H9 (cell line): Measurements from ENCODE around the gene TRAFD1. TPM values are rescaled to one million over a fixed set of nuclear protein-coding genes. Genes with fewer than 3 reads are reported as not detected.

ENCODE experiments used
- DNase-seq: peaks from one replicate; pipeline ENCODE4 v3.0.0-alpha.2; 2017
- H2AFZ ChIP-seq: one replicate; pipeline ENCODE4 v1.6.1; 2013; ENCODE audit warnings: mild to moderate bottlenecking, low read length, control low read depth, moderate library complexity
- H2AK5ac ChIP-seq: 2 replicates; pipeline ENCODE4 v1.6.1; 2013; ENCODE audit warnings: low read length, control low read depth, mixed read lengths; ENCODE audit not compliant: insufficient read length
- H2BK120ac ChIP-seq: one replicate; pipeline ENCODE4 v1.6.1; 2013; ENCODE audit warnings: low read depth, mild to moderate bottlenecking, low read length, control low read depth, inconsistent platforms; ENCODE audit not compliant: poor library complexity, severe bottlenecking
- H2BK12ac ChIP-seq: 2 replicates; pipeline ENCODE4 v1.6.1; 2013; ENCODE audit warnings: low read length, control low read depth, mixed read lengths, low read depth; ENCODE audit not compliant: insufficient read length
- H2BK15ac ChIP-seq: 2 replicates; pipeline ENCODE4 v1.6.1; 2013; ENCODE audit warnings: low read depth, low read length, control low read depth
- H2BK20ac ChIP-seq: one replicate; pipeline ENCODE4 v1.6.1; 2013; ENCODE audit warnings: low read depth, mild to moderate bottlenecking, low read length, control low read depth, inconsistent platforms; ENCODE audit not compliant: poor library complexity, severe bottlenecking
- H2BK5ac ChIP-seq: 2 replicates; pipeline ENCODE4 v1.6.1; 2013; ENCODE audit warnings: low read length, control low read depth, mixed read lengths; ENCODE audit not compliant: insufficient read length
- H3K14ac ChIP-seq: 2 replicates; pipeline ENCODE4 v1.6.1; 2013; ENCODE audit warnings: low read length, control low read depth; ENCODE audit not compliant: insufficient read depth
- H3K18ac ChIP-seq: 2 replicates; pipeline ENCODE4 v1.6.1; 2013; ENCODE audit warnings: low read depth, mild to moderate bottlenecking, mixed read lengths, low read length, control low read depth; ENCODE audit not compliant: insufficient read length
- H3K23ac ChIP-seq: 2 replicates; pipeline ENCODE4 v1.6.1; 2013; ENCODE audit warnings: low read length, control low read depth, mixed read lengths, low read depth; ENCODE audit not compliant: insufficient read length
- H3K23me2 ChIP-seq: 2 replicates; pipeline ENCODE4 v1.6.1; 2013; ENCODE audit warnings: low read depth, mild to moderate bottlenecking, mixed read lengths, low read length, control low read depth; ENCODE audit not compliant: insufficient read length, poor library complexity, severe bottlenecking
- H3K27ac ChIP-seq: 2 replicates; pipeline ENCODE4 v1.5.1; 2013; ENCODE audit warnings: low read length, control low read depth, mixed read lengths, low read depth; ENCODE audit not compliant: insufficient read length
- H3K27me3 ChIP-seq: 2 replicates; pipeline ENCODE4 v1.6.1; 2013; ENCODE audit warnings: low read length, control low read depth, inconsistent platforms; ENCODE audit not compliant: insufficient read depth
- H3K4ac ChIP-seq: 2 replicates; pipeline ENCODE4 v1.6.1; 2013; ENCODE audit warnings: low read depth, mild to moderate bottlenecking, control low read depth, inconsistent platforms, low read length, moderate library complexity
- H3K4me1 ChIP-seq: 2 replicates; pipeline ENCODE4 v1.6.1; 2013; ENCODE audit warnings: low read length, control low read depth, inconsistent platforms; ENCODE audit not compliant: insufficient read depth
- H3K4me2 ChIP-seq: 2 replicates; pipeline ENCODE4 v1.6.1; 2013; ENCODE audit warnings: low read length, control low read depth, mixed read lengths; ENCODE audit not compliant: insufficient read length, insufficient read depth
- H3K56ac ChIP-seq: 2 replicates; pipeline ENCODE4 v1.6.1; 2013; ENCODE audit warnings: low read depth, mild to moderate bottlenecking, mixed read lengths, low read length, control low read depth; ENCODE audit not compliant: insufficient read length
- H3K79me1 ChIP-seq: 2 replicates; pipeline ENCODE4 v1.6.1; 2013; ENCODE audit warnings: low read depth, mild to moderate bottlenecking, moderate library complexity, low read length, control low read depth, inconsistent platforms; ENCODE audit not compliant: insufficient read depth, poor library complexity, severe bottlenecking
- H3K79me2 ChIP-seq: 2 replicates; pipeline ENCODE4 v1.6.1; 2013; ENCODE audit warnings: low read length, control low read depth, inconsistent platforms; ENCODE audit not compliant: insufficient read depth
- H3K9ac ChIP-seq: 2 replicates; pipeline ENCODE4 v1.6.1; 2013; ENCODE audit warnings: low read length, control low read depth, mixed read lengths; ENCODE audit not compliant: insufficient read length; ENCODE audit errors: extremely low read depth
- H3K9me3 ChIP-seq: one replicate; pipeline ENCODE4 v1.6.1; 2013; ENCODE audit warnings: low read depth, low read length, inconsistent platforms; ENCODE audit not compliant: control insufficient read depth
- H3T11ph ChIP-seq: one replicate; pipeline ENCODE4 v1.6.1; 2013; ENCODE audit warnings: mild to moderate bottlenecking, low read length, control low read depth, inconsistent platforms
- H4K20me1 ChIP-seq: one replicate; pipeline ENCODE4 v1.6.1; 2013; ENCODE audit not compliant: control insufficient read depth, insufficient read length, insufficient read depth
- H4K5ac ChIP-seq: 2 replicates; pipeline ENCODE4 v1.6.1; 2013; ENCODE audit warnings: low read depth, mild to moderate bottlenecking, mixed read lengths, low read length, control low read depth; ENCODE audit not compliant: insufficient read length
- H4K8ac ChIP-seq: replicated peaks from 2 replicates; pipeline ENCODE4 v1.6.1; 2013; ENCODE audit warnings: low read length, control low read depth, mixed read lengths, low read depth; ENCODE audit not compliant: insufficient read length
- H4K91ac ChIP-seq: 2 replicates; pipeline ENCODE4 v1.6.1; 2013; ENCODE audit warnings: low read depth, mild to moderate bottlenecking, moderate library complexity, mixed read lengths, low read length, control low read depth; ENCODE audit not compliant: insufficient read length
- H3K27ac Mint-ChIP-seq, 3 experiments: 2 replicates in 2 of 3; 3 replicates in 1 of 3; pipeline ENCODE4 v1.8.0; 2020 to 2021; ENCODE audit warnings: mixed read lengths in 3 of 3, mild to moderate bottlenecking in 1 of 3, moderate library complexity in 1 of 3
- H3K27me3 Mint-ChIP-seq: 2 replicates; pipeline ENCODE4 v1.8.0; 2021; ENCODE audit warnings: low read depth, mild to moderate bottlenecking, moderate library complexity, mixed read lengths
- H3K36me3 Mint-ChIP-seq, 3 experiments: 2 replicates in 2 of 3; 3 replicates in 1 of 3; pipeline ENCODE4 v1.8.0; 2020 to 2021; ENCODE audit warnings: low read depth in 3 of 3, mixed read lengths in 3 of 3; ENCODE audit not compliant: insufficient read depth in 1 of 3
- H3K4me1 Mint-ChIP-seq, 2 experiments: 2 replicates each; pipeline ENCODE4 v1.8.0; 2020; ENCODE audit warnings: mixed read lengths in 2 of 2
- H3K4me3 Mint-ChIP-seq, 2 experiments: 2 replicates in 1 of 2; 3 replicates in 1 of 2; pipeline ENCODE4 v1.8.0; 2020 to 2021; ENCODE audit warnings: mild to moderate bottlenecking in 2 of 2, mixed read lengths in 2 of 2, moderate library complexity in 1 of 2
- H3K9me3 Mint-ChIP-seq, 2 experiments: 2 replicates in 1 of 2; 3 replicates in 1 of 2; pipeline ENCODE4 v1.8.0; 2020; ENCODE audit warnings: mild to moderate bottlenecking in 2 of 2, mixed read lengths in 2 of 2, moderate library complexity in 1 of 2
- CTCF ChIP-seq: fragments of 200-600 bp; sonication (generic); conservative IDR thresholded peaks from 3 replicates; pipeline ENCODE4 v1.8.0; 2021; ENCODE audit warnings: antibody characterized with exemption, mild to moderate bottlenecking
- WGBS: extraction: QIAGEN DNeasy Blood & Tissue Kit; methylation state at CpG from one replicate; pipeline ENCODE4 v1.1.7; 2013; ENCODE audit warnings: missing lambda C conversion rate, low lambda C conversion rate, mixed read lengths; ENCODE audit not compliant: insufficient read length; ENCODE audit errors: extremely low coverage; 5-methylcytosine and 5-hydroxymethylcytosine counted together
- total RNA-seq: library from RNA; stranded (reverse); gene quantifications from 2 replicates; pipeline ENCODE4 v1.2.1, GENCODE V29; 2021

TRAFD1 gene
- total RNA-seq, 1 experiment from 2014 or later = 32.0 TPM

- H3K27ac Mint-ChIP-seq = peak overlapping the region in 1 of 3 experiments; percentile 26; a peak in 2 of 7 replicates
- H3K14ac ChIP-seq = no peak overlapping the region
These were observed 38.1 kb upstream of the TRAFD1 start for GRCh38 chr12:112087055-112087850.

More at GRCh38 chr12:112087055-112087850, 38.1 kb upstream of the TRAFD1 start:
- no peak overlapping the region for H4K5ac ChIP-seq
- H3K4me3 Mint-ChIP-seq = no peak overlapping the region
- no peak overlapping the region for H4K91ac ChIP-seq
- H3K23ac ChIP-seq = no peak overlapping the region
- no peaks in the 10 kb centered on the region for H3K27me3 Mint-ChIP-seq
- no peak overlapping the region for H3T11ph ChIP-seq
- H3K4ac ChIP-seq = no peak overlapping the region
- no peaks in the 10 kb centered on the region for H3K23me2 ChIP-seq
- H2BK120ac ChIP-seq = no peak overlapping the region
- no peak for DNase-seq
- no peaks in the 10 kb centered on the region for H3K4me1 ChIP-seq
- no peak overlapping the region for H2AK5ac ChIP-seq
- H3K36me3 Mint-ChIP-seq = peaks cover 32 to 66% (median 43%) of the 10 kb centered on the region in 3 experiments; a peak in 6 of 7 replicates
- peaks cover 9 to 14% of the 10 kb centered on the region in 2 experiments for H3K4me1 Mint-ChIP-seq
- H3K27me3 ChIP-seq = no peaks in the 10 kb centered on the region
- H2AFZ ChIP-seq = no peak overlapping the region
- no peak overlapping the region for H2BK20ac ChIP-seq
- TF ChIP-seq CTCF = peak; percentile 47; the same call in 2 of the 3 replicates
- H2BK5ac ChIP-seq = no peak overlapping the region
- H4K8ac ChIP-seq = no peak overlapping the region
- no peak overlapping the region for H3K27ac ChIP-seq
- H3K56ac ChIP-seq = no peak overlapping the region
- no peak overlapping the region for H2BK15ac ChIP-seq
- H3K4me2 ChIP-seq = no peak overlapping the region
- H3K9me3 Mint-ChIP-seq = no peaks in the 10 kb centered on the region
- H3K79me2 ChIP-seq = no peaks in the 10 kb centered on the region; the same call in 1 of the 2 replicates
- H2BK12ac ChIP-seq = no peak overlapping the region
- no CpG with 5 or more reads among the region's 2 CpGs for WGBS
- H3K18ac ChIP-seq = no peak overlapping the region
- no peaks in the 10 kb centered on the region for H4K20me1 ChIP-seq
- no peaks in the 10 kb centered on the region for H3K9me3 ChIP-seq
- H3K9ac ChIP-seq = no peak overlapping the region
- no peaks in the 10 kb centered on the region for H3K79me1 ChIP-seq
